SK-N-SH (cell line): ENCODE data around the gene ADISSP.

Source experiments
- TCF12 ChIP-seq: IDR thresholded peaks from 2 replicates; pipeline ENCODE4 v1.4.0; 2012
- TF ChIP-seq, protein P1 (sequence below): fragments of 200-600 bp; sonication (generic); IDR thresholded peaks from 2 replicates; pipeline ENCODE4 v1.6.1; 2017; ENCODE audit warnings: antibody characterized with exemption, mild to moderate bottlenecking, moderate library complexity

DNA sequence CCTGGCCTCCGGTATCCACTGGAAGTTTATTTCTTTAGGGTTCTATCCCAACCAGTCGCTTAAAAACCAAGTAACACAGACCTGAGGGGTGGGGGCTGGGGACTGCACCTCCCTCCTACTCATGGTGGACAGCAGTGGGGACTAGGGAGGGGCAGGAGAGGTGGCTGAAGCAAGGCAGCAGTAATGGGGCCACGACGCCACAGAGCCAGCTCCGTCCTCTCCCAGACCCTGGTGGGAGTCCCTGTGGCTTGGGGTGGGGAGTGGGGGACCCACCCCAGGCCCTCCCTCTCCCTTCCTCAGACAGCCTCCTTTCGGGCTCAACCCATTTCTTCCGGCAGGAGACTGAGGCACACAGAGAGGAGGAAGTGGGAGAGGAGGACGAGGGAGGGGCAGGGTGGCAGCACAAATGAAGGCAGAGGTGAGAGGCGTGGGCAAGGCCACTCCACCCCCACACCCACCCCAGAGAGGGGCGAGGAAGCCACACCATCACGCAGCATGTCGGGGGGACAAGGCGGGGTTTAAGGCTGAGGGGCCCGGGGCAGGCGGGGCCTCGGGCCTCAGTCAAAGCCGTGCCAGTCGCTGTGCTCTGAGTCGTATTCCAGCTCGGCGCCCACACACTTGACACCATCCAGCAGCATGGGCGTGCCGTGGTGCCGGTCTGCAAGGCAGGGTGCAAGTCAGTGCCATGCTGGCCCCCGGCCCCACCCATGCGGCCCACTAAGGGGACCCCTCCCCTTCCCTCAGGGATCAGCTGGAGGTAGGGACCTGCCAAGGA, 13.9 kb downstream of the ADISSP start:
- TF ChIP-seq, protein P1, sequence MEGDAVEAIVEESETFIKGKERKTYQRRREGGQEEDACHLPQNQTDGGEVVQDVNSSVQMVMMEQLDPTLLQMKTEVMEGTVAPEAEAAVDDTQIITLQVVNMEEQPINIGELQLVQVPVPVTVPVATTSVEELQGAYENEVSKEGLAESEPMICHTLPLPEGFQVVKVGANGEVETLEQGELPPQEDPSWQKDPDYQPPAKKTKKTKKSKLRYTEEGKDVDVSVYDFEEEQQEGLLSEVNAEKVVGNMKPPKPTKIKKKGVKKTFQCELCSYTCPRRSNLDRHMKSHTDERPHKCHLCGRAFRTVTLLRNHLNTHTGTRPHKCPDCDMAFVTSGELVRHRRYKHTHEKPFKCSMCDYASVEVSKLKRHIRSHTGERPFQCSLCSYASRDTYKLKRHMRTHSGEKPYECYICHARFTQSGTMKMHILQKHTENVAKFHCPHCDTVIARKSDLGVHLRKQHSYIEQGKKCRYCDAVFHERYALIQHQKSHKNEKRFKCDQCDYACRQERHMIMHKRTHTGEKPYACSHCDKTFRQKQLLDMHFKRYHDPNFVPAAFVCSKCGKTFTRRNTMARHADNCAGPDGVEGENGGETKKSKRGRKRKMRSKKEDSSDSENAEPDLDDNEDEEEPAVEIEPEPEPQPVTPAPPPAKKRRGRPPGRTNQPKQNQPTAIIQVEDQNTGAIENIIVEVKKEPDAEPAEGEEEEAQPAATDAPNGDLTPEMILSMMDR: no peak
- no peak for TF ChIP-seq TCF12
